Measurements from ENCODE around the gene ETV7.

GRCh38 chr6:36367743-36368142 is 19.7 kb downstream of the ETV7 start:
- no peak for TF ChIP-seq POLR2A (IDR thresholded peaks at IDR 0.05; ENCODE audit: low read depth, low read length)
- no peak for TF ChIP-seq POLR2AphosphoS5 (IDR thresholded peaks at IDR 0.05; ENCODE audit: low read depth, low read length)
